ENCODE data around the gene DDX3X.
"Not testable (repeated sequence)": the region's sequence is repeated elsewhere in the genome, so short reads cannot be mapped to it uniquely, and the experiment has no call there.

The DDX3X gene

GRCh38 chrX:41333744-41334362, at the start of gene DDX3X:
Gene DDX3X (plus strand): TSS chrX:41334162. CDS start chrX:41334253, 91 bp downstream.
- DNase-seq = peak; percentile 75

GRCh38 chrX:41285928-41286327, 48.0 kb upstream of the DDX3X start:
- DNase-seq = not testable (repeated sequence)

GRCh38 chrX:41288641-41289040, 45.3 kb upstream of the DDX3X start:
- DNase-seq = no peak

- DNase-seq = no peak
Measured at GRCh38 chrX:41289095-41289494, 44.9 kb upstream of the DDX3X start.

- no peak for DNase-seq
Measured at GRCh38 chrX:41291309-41291708, 42.7 kb upstream of the DDX3X start.

GRCh38 chrX:41293269-41293668, 40.7 kb upstream of the DDX3X start:
- DNase-seq = peak; percentile 4

- no peak for DNase-seq
Measured at GRCh38 chrX:41300758-41301437, 33.1 kb upstream of the DDX3X start.

- no peak for DNase-seq
Measured at GRCh38 chrX:41301438-41301824, 32.5 kb upstream of the DDX3X start.

- DNase-seq = peak; percentile 13
Measured at GRCh38 chrX:41302370-41302769, 31.6 kb upstream of the DDX3X start.

GRCh38 chrX:41303013-41303412, 30.9 kb upstream of the DDX3X start:
- no peak for DNase-seq

GRCh38 chrX:41304178-41304577, 29.8 kb upstream of the DDX3X start:
- no peak for DNase-seq

- DNase-seq = no peak
Measured at GRCh38 chrX:41308884-41309647, 24.9 kb upstream of the DDX3X start.

GRCh38 chrX:41312786-41313185, 21.2 kb upstream of the DDX3X start:
- DNase-seq = no peak

- no peak for DNase-seq
Measured at GRCh38 chrX:41313419-41313818, 20.5 kb upstream of the DDX3X start.

GRCh38 chrX:41314204-41314603, 19.8 kb upstream of the DDX3X start:
- DNase-seq = no peak

GRCh38 chrX:41314881-41315280, 19.1 kb upstream of the DDX3X start:
- DNase-seq = no peak

GRCh38 chrX:41316266-41316665, 17.7 kb upstream of the DDX3X start:
- DNase-seq = not testable (repeated sequence)

- DNase-seq = no peak
Measured at GRCh38 chrX:41317477-41318208, 16.3 kb upstream of the DDX3X start.

- DNase-seq = no peak
Measured at GRCh38 chrX:41320393-41320792, 13.6 kb upstream of the DDX3X start.

GRCh38 chrX:41322821-41323603, 10.9 kb upstream of the DDX3X start:
- no peak for DNase-seq

- DNase-seq = no peak
Measured at GRCh38 chrX:41326431-41326830, 7.5 kb upstream of the DDX3X start.

- no peak for DNase-seq
Measured at GRCh38 chrX:41327341-41327740, 6.6 kb upstream of the DDX3X start.

GRCh38 chrX:41329101-41329500, 4.9 kb upstream of the DDX3X start:
- no peak for DNase-seq
